H9 (cell line): Measurements from ENCODE around the gene VPS25. TPM values are rescaled to one million over a fixed set of nuclear protein-coding genes. Genes with fewer than 3 reads are reported as not detected.
A peak's percentile ranks its signal among the peaks of the same experiment; 100 is the strongest.

Experiments
- DNase-seq: peaks from one replicate; pipeline ENCODE4 v3.0.0-alpha.2; 2017
- H2AFZ ChIP-seq: one replicate; pipeline ENCODE4 v1.6.1; 2013; ENCODE audit warnings: mild to moderate bottlenecking, low read length, control low read depth, moderate library complexity
- H2AK5ac ChIP-seq: 2 replicates; pipeline ENCODE4 v1.6.1; 2013; ENCODE audit warnings: low read length, control low read depth, mixed read lengths; ENCODE audit not compliant: insufficient read length
- H2BK120ac ChIP-seq: one replicate; pipeline ENCODE4 v1.6.1; 2013; ENCODE audit warnings: low read depth, mild to moderate bottlenecking, low read length, control low read depth, inconsistent platforms; ENCODE audit not compliant: poor library complexity, severe bottlenecking
- H2BK12ac ChIP-seq: 2 replicates; pipeline ENCODE4 v1.6.1; 2013; ENCODE audit warnings: low read length, control low read depth, mixed read lengths, low read depth; ENCODE audit not compliant: insufficient read length
- H2BK15ac ChIP-seq: 2 replicates; pipeline ENCODE4 v1.6.1; 2013; ENCODE audit warnings: low read depth, low read length, control low read depth
- H2BK20ac ChIP-seq: one replicate; pipeline ENCODE4 v1.6.1; 2013; ENCODE audit warnings: low read depth, mild to moderate bottlenecking, low read length, control low read depth, inconsistent platforms; ENCODE audit not compliant: poor library complexity, severe bottlenecking
- H2BK5ac ChIP-seq: 2 replicates; pipeline ENCODE4 v1.6.1; 2013; ENCODE audit warnings: low read length, control low read depth, mixed read lengths; ENCODE audit not compliant: insufficient read length
- H3K14ac ChIP-seq: 2 replicates; pipeline ENCODE4 v1.6.1; 2013; ENCODE audit warnings: low read length, control low read depth; ENCODE audit not compliant: insufficient read depth
- H3K18ac ChIP-seq: 2 replicates; pipeline ENCODE4 v1.6.1; 2013; ENCODE audit warnings: low read depth, mild to moderate bottlenecking, mixed read lengths, low read length, control low read depth; ENCODE audit not compliant: insufficient read length
- H3K23ac ChIP-seq: 2 replicates; pipeline ENCODE4 v1.6.1; 2013; ENCODE audit warnings: low read length, control low read depth, mixed read lengths, low read depth; ENCODE audit not compliant: insufficient read length
- H3K23me2 ChIP-seq: 2 replicates; pipeline ENCODE4 v1.6.1; 2013; ENCODE audit warnings: low read depth, mild to moderate bottlenecking, mixed read lengths, low read length, control low read depth; ENCODE audit not compliant: insufficient read length, poor library complexity, severe bottlenecking
- H3K27ac ChIP-seq: 2 replicates; pipeline ENCODE4 v1.5.1; 2013; ENCODE audit warnings: low read length, control low read depth, mixed read lengths, low read depth; ENCODE audit not compliant: insufficient read length
- H3K27me3 ChIP-seq: 2 replicates; pipeline ENCODE4 v1.6.1; 2013; ENCODE audit warnings: low read length, control low read depth, inconsistent platforms; ENCODE audit not compliant: insufficient read depth
- H3K4ac ChIP-seq: 2 replicates; pipeline ENCODE4 v1.6.1; 2013; ENCODE audit warnings: low read depth, mild to moderate bottlenecking, control low read depth, inconsistent platforms, low read length, moderate library complexity
- H3K4me1 ChIP-seq: 2 replicates; pipeline ENCODE4 v1.6.1; 2013; ENCODE audit warnings: low read length, control low read depth, inconsistent platforms; ENCODE audit not compliant: insufficient read depth
- H3K4me2 ChIP-seq: 2 replicates; pipeline ENCODE4 v1.6.1; 2013; ENCODE audit warnings: low read length, control low read depth, mixed read lengths; ENCODE audit not compliant: insufficient read length, insufficient read depth
- H3K56ac ChIP-seq: 2 replicates; pipeline ENCODE4 v1.6.1; 2013; ENCODE audit warnings: low read depth, mild to moderate bottlenecking, mixed read lengths, low read length, control low read depth; ENCODE audit not compliant: insufficient read length
- H3K79me1 ChIP-seq: 2 replicates; pipeline ENCODE4 v1.6.1; 2013; ENCODE audit warnings: low read depth, mild to moderate bottlenecking, moderate library complexity, low read length, control low read depth, inconsistent platforms; ENCODE audit not compliant: insufficient read depth, poor library complexity, severe bottlenecking
- H3K79me2 ChIP-seq: 2 replicates; pipeline ENCODE4 v1.6.1; 2013; ENCODE audit warnings: low read length, control low read depth, inconsistent platforms; ENCODE audit not compliant: insufficient read depth
- H3K9ac ChIP-seq: 2 replicates; pipeline ENCODE4 v1.6.1; 2013; ENCODE audit warnings: low read length, control low read depth, mixed read lengths; ENCODE audit not compliant: insufficient read length; ENCODE audit errors: extremely low read depth
- H3K9me3 ChIP-seq: one replicate; pipeline ENCODE4 v1.6.1; 2013; ENCODE audit warnings: low read depth, low read length, inconsistent platforms; ENCODE audit not compliant: control insufficient read depth
- H3T11ph ChIP-seq: one replicate; pipeline ENCODE4 v1.6.1; 2013; ENCODE audit warnings: mild to moderate bottlenecking, low read length, control low read depth, inconsistent platforms
- H4K20me1 ChIP-seq: one replicate; pipeline ENCODE4 v1.6.1; 2013; ENCODE audit not compliant: control insufficient read depth, insufficient read length, insufficient read depth
- H4K5ac ChIP-seq: 2 replicates; pipeline ENCODE4 v1.6.1; 2013; ENCODE audit warnings: low read depth, mild to moderate bottlenecking, mixed read lengths, low read length, control low read depth; ENCODE audit not compliant: insufficient read length
- H4K8ac ChIP-seq: replicated peaks from 2 replicates; pipeline ENCODE4 v1.6.1; 2013; ENCODE audit warnings: low read length, control low read depth, mixed read lengths, low read depth; ENCODE audit not compliant: insufficient read length
- H4K91ac ChIP-seq: 2 replicates; pipeline ENCODE4 v1.6.1; 2013; ENCODE audit warnings: low read depth, mild to moderate bottlenecking, moderate library complexity, mixed read lengths, low read length, control low read depth; ENCODE audit not compliant: insufficient read length
- H3K27ac Mint-ChIP-seq, 3 experiments: 2 replicates in 2 of 3; 3 replicates in 1 of 3; pipeline ENCODE4 v1.8.0; 2020 to 2021; ENCODE audit warnings: mixed read lengths in 3 of 3, mild to moderate bottlenecking in 1 of 3, moderate library complexity in 1 of 3
- H3K27me3 Mint-ChIP-seq: 2 replicates; pipeline ENCODE4 v1.8.0; 2021; ENCODE audit warnings: low read depth, mild to moderate bottlenecking, moderate library complexity, mixed read lengths
- H3K36me3 Mint-ChIP-seq, 3 experiments: 2 replicates in 2 of 3; 3 replicates in 1 of 3; pipeline ENCODE4 v1.8.0; 2020 to 2021; ENCODE audit warnings: low read depth in 3 of 3, mixed read lengths in 3 of 3; ENCODE audit not compliant: insufficient read depth in 1 of 3
- H3K4me1 Mint-ChIP-seq, 2 experiments: 2 replicates each; pipeline ENCODE4 v1.8.0; 2020; ENCODE audit warnings: mixed read lengths in 2 of 2
- H3K4me3 Mint-ChIP-seq, 2 experiments: 2 replicates in 1 of 2; 3 replicates in 1 of 2; pipeline ENCODE4 v1.8.0; 2020 to 2021; ENCODE audit warnings: mild to moderate bottlenecking in 2 of 2, mixed read lengths in 2 of 2, moderate library complexity in 1 of 2
- H3K9me3 Mint-ChIP-seq, 2 experiments: 2 replicates in 1 of 2; 3 replicates in 1 of 2; pipeline ENCODE4 v1.8.0; 2020; ENCODE audit warnings: mild to moderate bottlenecking in 2 of 2, mixed read lengths in 2 of 2, moderate library complexity in 1 of 2
- WGBS: extraction: QIAGEN DNeasy Blood & Tissue Kit; methylation state at CpG from one replicate; pipeline ENCODE4 v1.1.7; 2013; ENCODE audit warnings: missing lambda C conversion rate, low lambda C conversion rate, mixed read lengths; ENCODE audit not compliant: insufficient read length; ENCODE audit errors: extremely low coverage; 5-methylcytosine and 5-hydroxymethylcytosine counted together
- total RNA-seq: library from RNA; stranded (reverse); gene quantifications from 2 replicates; pipeline ENCODE4 v1.2.1, GENCODE V29; 2021
- TF ChIP-seq, protein P1 (sequence below): fragments of 200-600 bp; sonication (generic); conservative IDR thresholded peaks from 3 replicates; pipeline ENCODE4 v1.8.0; 2021; ENCODE audit warnings: antibody characterized with exemption, mild to moderate bottlenecking

VPS25 gene
- total RNA-seq, 1 experiment from 2014 or later: 113 TPM

- Histone ChIP-seq H3K14ac (no peak overlapping the region), H3K23me2 (peaks cover 6% of the 10 kb centered on the region), H4K91ac (no peak overlapping the region), H2BK15ac (no peak overlapping the region), H2BK20ac (no peak overlapping the region), H2AFZ (no peak overlapping the region), H4K20me1 (no peaks in the 10 kb centered on the region), H3K23ac (no peak overlapping the region), H4K5ac (no peak overlapping the region), H3T11ph (no peak overlapping the region), H3K79me1 (no peaks in the 10 kb centered on the region), H3K9ac (peak overlapping the region; percentile 9), H3K9me3 (no peaks in the 10 kb centered on the region), H3K79me2 (no peaks in the 10 kb centered on the region), H3K4me2 (peak overlapping the region; percentile 81), H3K27me3 (peaks cover 2% of the 10 kb centered on the region; the same call in 1 of the 2 replicates), H2AK5ac (no peak overlapping the region), H3K27ac (peak overlapping the region; percentile 14), H2BK12ac (no peak overlapping the region), H3K56ac (no peak overlapping the region), H4K8ac (no peak overlapping the region), H2BK120ac (no peak overlapping the region), H3K4me1 (no peaks in the 10 kb centered on the region; the same call in 1 of the 2 replicates), H3K4ac (no peak overlapping the region), H2BK5ac (no peak overlapping the region), H3K18ac (no peak overlapping the region)
- Mint-ChIP-seq H3K4me3 (peak overlapping the region; percentile 88 to 91), H3K27ac (peak overlapping the region; percentile 82 to 99 (median 97); a peak in 6 of 7 replicates), H3K9me3 (peaks cover 4 to 8% of the 10 kb centered on the region in 2 experiments; a peak in 4 of 5 replicates), H3K27me3 (peaks cover 29% of the 10 kb centered on the region), H3K36me3 (no peaks in the 10 kb centered on the region; a peak in 1 of 7 replicates), H3K4me1 (peaks cover 28 to 29% of the 10 kb centered on the region in 2 experiments)
- DNase-seq: no peak
- TF ChIP-seq, protein P1, sequence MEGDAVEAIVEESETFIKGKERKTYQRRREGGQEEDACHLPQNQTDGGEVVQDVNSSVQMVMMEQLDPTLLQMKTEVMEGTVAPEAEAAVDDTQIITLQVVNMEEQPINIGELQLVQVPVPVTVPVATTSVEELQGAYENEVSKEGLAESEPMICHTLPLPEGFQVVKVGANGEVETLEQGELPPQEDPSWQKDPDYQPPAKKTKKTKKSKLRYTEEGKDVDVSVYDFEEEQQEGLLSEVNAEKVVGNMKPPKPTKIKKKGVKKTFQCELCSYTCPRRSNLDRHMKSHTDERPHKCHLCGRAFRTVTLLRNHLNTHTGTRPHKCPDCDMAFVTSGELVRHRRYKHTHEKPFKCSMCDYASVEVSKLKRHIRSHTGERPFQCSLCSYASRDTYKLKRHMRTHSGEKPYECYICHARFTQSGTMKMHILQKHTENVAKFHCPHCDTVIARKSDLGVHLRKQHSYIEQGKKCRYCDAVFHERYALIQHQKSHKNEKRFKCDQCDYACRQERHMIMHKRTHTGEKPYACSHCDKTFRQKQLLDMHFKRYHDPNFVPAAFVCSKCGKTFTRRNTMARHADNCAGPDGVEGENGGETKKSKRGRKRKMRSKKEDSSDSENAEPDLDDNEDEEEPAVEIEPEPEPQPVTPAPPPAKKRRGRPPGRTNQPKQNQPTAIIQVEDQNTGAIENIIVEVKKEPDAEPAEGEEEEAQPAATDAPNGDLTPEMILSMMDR: 0 out of 3 replicates have a peak, but pooled peaks have one; percentile 30
- WGBS: no CpG with 5 or more reads among the region's 10 CpGs
Measured at GRCh38 chr17:42743595-42744282, 29.5 kb upstream of the VPS25 start.
